GF-D8 (cell line): ENCODE data around the gene RPL18.
"Not testable (repeated sequence)": the region's sequence is repeated elsewhere in the genome, so short reads cannot be mapped to it uniquely, and the experiment has no call there.

ENCODE experiments used
- DNase-seq: peaks from one replicate; lab custom pipeline; 2025; lab: John Stamatoyannopoulos, UW

The RPL18 gene

GRCh38 chr19:48578891-48579290 lies 40.1 kb downstream of the RPL18 start:
- DNase-seq, result no peak

GRCh38 chr19:48577908-48578307 lies 41.1 kb downstream of the RPL18 start:
- not testable (repeated sequence) for DNase-seq

DNA sequence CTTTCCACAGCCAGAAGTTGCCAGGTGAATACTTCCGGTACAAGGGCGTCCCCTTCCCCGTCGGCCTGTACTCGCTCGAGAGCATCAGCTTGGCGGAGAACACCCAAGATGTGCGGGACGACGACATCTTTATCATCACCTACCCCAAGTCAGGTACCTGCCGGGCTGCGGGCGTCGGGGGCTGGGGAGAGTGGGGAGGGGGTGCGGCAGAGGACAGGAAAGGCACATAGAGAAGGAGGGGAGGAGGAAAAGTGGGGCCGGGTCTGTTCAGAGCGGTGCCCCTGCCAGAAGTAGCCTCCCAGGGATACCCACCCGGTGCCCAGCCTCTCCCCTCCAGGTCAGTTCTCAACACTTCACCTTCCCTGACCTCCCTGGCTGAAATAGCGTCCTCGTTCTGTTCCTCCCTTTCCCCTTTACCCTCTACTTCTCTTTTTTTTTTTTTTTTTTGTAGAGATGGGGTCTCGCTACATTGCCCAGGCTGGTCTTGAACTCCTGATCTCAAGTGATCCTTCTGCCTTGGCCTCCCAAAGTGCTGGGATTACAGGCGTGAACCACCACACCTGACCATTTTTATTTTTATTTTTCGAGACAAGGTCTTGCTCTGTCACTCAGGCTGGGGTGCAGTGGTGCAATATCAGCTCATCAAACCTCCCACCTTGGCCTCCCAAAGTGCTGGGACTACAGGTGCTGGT lies 42.9 kb downstream of the RPL18 start:
- DNase-seq, result no peak

GRCh38 chr19:48573163-48573505 lies 45.8 kb downstream of the RPL18 start:
- no peak for DNase-seq

DNA sequence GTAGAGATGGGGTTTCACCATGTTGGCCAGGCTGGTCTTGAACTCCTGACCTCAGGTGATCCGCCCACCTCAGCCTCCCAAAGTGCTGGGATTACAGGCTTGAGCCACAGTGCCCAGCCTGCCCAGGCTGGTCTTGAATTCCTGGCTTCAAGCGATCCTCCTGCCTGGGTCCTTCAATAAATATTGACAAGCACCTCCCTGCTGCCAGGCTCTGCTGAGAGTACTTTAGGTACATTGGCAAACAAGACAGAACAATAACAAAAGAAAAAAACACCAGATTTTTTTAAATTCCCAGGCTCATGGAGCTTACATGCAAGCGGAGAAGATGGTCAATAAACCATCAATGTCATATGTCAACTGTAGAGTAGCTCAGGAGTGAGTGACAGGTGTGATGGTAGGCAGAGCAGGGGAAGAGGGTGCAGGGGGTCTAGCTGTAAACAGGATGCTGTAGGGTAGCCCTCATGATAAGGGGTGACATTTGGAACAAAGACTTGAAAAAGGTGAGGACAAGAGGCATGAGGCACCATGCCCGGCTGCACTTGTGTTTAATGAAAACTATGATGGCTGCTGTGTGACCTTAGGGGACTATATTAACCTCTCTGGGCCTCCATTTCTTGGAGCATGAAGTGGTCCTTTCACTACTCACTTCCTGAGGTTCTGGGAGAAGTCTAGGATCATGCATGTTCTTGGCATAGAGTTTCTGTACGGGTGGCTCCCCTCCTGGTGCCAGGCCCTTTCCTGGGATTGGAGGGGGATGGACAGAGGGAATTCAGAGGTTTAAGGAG lies 47.4 kb downstream of the RPL18 start:
- DNase-seq, result no peak

DNA sequence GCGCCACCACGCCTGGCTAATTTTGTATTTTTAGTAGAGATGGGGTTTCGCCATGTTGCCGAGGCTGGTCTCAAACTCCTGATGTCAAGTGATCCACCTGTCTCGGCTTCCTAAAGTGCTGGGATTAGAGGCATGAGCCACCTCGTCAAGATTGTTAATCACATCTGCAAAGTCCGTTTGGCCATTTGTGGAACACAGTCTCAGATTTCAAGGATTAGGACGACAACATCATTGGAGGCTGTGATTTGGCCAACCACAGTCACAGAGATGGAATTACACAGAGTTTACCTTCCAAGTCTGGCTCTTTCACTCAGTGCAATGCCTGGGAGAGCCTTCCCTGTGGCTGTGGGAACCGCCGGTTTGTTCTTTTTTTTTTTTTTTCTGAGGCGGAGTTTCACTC lies 49.2 kb downstream of the RPL18 start:
- no peak for DNase-seq

DNA sequence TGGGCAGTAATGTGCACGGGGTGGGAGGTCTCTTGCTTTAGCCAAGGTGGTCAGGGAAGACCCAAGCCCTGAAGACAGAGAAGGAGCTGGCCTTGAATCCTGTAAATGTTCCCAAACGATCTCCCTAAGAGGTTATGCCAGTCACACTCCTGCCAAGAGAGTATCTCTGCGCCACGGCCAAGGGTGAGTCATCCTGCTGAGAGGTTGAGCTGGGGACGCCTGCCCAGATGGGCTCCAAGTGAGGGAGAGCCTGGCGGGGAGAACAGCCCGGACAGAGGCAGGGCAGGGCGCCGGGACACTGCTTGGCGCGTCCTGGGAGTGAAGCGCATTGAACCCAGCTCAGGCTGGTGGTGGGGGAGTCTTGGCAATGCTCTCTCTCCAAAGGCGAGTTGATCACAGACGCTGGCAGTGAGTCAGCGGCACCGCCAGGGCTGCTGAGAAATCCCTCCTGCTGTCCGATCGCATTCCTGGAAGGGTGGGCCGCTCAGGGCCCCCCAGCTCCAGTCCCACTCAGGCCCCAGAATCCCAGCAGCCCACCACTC lies 50.6 kb downstream of the RPL18 start:
- no peak for DNase-seq
